GM18502 (cell line): ENCODE measurements around the gene PCED1A.
"Not testable (repeated sequence)": the region's sequence is repeated elsewhere in the genome, so short reads cannot be mapped to it uniquely, and the experiment has no call there.

Source experiments
- ATAC-seq: cut with Tn5 transposase; IDR thresholded peaks from one replicate; pipeline ENCODE4 v1.9.1; 2021; ENCODE audit warnings: mild to moderate bottlenecking; ENCODE audit not compliant: unreplicated experiment, poor library complexity

The PCED1A gene

GRCh38 chr20:2833761-2834160 is 6.7 kb downstream of the PCED1A start:
- ATAC-seq, result no peak

GRCh38 chr20:2831206-2831605 is 9.2 kb downstream of the PCED1A start:
- not testable (repeated sequence) for ATAC-seq

GRCh38 chr20:2829376-2829775 is 11.1 kb downstream of the PCED1A start:
- ATAC-seq, result no peak

- no peak for ATAC-seq
Measured at GRCh38 chr20:2826655-2827054, 13.8 kb downstream of the PCED1A start.

DNA sequence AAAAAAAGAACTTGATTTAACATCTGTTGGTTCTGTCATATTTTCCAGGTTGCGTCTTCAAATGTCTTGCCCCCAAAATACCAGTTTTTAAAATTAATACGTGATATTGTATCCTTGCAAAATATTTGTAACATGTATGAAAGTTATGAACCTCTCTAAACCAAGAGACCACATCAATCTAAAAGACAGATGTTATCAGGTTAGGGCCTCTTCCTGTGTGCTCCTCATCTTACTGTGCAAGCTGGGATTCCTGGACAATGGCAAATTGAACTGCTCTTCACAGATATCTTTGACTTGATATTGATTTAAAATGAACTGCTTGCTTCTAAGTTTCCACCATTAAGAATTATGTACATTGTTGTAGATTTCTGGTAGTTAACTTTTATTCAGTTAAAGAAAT is 14.7 kb downstream of the PCED1A start:
- ATAC-seq, result no peak

DNA sequence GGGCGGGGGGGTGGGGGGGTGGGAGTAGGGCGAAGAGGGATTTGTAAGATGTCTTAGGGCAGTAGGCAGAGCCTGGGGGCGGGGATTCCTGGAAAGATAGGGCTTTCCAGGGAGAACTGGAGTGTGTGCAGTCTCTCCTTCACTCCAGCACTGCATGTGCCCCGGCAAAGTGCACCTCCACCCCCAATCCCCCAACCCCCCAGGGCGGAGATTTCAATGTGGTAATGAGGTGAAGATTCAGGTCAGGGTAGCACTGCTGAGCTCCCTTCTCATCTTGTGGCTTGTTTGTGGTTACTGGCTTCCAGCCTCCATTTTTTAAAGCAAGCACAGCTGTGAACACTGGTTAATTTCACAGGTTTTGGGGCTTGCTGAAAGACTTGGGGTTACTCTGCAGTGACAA is 18.4 kb downstream of the PCED1A start:
- ATAC-seq, result no peak

- no peak for ATAC-seq
Measured at GRCh38 chr20:2820896-2821869, 19.3 kb downstream of the PCED1A start.

DNA sequence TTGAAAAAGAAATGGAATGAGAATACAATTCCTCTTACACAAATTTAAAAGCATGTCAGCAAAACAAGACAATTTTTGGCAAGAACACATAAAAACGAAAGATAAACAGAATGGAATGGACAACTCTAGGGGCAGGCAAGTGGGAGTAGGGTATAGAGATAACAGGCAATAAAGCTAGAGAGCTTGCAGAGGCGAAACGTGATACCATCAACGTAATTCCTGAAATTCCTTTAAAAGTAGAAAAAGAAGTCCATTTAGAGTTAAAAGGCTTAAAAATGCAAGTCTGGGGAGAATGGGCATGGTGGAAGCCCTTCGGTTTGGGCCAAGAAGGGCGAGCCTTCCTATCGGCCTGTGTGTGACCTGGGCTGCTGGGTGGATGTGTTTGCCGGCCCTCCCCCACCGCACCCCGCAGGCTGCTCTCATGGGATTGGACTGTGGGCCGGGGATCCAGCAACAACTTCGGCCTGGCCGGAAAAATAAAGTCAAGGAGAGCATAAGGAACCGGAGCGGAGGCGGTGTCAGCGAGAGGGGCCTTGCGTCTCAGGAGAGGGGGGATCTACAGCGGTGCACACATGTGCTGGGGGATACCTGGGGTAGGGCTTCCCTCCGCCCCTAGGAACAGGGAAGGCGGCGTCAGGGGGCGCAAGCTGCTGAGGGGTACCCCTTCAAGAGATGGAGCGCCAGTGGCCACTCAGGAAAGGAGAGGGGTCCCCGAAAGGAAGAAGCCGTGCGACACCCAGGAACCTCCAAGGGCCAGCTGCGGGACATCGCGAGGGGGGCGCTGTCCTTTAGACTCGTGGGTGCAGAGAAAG is 20.2 kb downstream of the PCED1A start:
- no peak for ATAC-seq

DNA sequence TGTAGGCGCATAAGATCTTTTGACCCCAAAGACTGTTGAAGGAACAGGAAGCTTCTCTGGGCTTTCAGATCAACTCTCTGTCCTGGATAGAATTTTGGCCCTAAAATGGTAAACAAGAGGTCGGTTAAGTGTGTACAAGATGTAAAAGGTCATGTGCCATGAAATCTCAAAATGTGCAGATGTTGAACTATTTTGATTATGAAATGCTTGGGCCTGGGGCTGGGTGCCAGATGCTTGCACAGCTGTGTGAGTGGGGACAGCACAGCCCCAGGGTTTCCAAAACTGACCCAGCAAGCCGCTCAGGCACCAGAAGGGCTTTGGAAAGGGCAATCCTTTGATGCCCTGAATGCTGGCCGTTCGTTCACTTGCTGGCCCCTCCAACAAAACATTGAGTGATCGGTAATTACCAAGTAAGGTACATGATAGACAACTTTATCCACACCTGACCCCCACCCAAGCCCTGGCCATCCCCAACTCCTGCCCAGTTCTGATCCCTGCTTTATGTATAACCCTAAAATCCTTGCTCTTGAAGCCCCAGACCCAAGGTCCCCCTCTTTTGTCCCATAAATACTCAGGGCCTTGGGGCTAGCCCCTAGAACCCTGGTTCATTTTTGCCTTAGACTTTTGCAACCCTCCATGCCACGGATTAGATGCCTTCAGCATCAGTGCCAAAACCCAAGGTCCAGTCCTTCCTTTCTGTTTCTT is 22.4 kb downstream of the PCED1A start:
- no peak for ATAC-seq

DNA sequence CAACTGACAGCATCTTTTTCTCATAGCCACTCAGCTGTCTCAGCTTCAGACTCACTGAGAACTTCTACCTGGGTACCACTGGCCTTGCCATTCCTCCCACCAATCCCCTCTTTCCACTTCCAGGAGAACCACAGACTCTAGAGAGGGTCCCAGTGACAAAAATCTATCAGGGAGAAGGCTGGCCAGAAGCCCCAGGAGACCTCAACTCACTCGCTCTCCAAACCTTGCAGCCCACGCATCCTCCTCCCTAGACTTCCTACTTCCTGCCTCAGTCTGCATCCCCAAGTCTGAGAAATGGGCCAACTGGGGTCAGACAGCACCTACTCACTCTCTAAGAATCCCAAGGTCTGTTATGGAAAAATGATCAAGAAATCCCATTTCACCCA is 23.1 kb downstream of the PCED1A start:
- no peak for ATAC-seq

DNA sequence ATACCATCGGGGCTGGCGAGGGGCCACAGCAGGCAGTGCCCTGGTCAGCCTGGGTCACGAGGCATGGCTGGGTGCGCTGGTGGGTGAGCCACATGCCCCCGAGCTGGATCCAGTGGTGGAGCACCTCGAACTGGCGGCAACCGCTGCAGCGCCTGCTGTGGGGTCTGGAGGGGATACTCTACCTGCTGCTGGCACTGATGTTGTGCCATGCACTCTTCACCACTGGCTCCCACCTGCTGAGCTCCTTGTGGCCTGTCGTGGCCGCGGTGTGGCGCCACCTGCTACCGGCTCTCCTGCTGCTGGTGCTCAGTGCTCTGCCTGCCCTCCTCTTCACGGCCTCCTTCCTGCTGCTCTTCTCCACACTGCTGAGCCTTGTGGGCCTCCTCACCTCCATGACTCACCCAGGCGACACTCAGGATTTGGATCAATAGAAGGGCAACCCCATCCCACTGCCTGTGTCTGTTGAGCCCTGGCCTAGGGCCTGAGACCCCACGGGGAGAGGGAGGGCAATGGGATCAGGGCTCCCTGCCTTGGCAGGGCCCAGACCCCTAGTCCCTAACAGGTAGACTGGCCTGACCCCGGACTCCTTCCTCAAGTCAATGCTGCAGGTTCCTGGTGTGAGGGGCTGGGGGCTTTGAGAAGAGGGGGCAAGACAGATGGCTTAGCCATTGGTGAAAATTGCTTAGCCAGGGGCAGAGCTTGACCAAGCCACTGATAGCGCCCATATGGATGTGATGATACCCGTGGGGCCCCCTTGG is 23.7 kb downstream of the PCED1A start:
- no peak for ATAC-seq

DNA sequence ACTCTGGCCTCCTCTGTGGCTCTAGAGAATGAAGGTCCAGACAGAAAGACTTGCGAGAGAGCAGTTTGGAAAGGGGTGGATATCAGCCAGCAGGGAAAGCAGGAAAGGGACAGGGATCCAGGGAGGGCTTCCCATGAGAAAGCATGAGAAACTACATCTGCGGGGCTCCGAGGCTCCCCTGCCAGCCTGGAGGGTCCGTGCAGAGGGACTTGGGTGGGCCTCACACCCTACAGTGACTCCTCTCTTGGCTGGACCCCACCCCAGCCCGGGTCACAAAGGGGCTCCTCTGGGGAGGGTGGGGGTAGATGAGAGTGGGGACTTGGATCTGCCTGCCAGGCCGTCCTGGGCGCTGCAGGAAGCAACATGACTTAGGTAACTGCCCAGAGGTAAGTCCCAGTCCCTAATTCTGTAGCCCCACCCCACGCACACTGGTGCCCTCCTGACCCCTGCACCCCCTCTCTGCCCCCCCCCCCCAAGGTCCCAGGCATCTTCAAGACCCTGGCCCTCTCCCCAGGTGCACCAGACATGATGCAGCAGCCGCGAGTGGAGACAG is 24.3 kb downstream of the PCED1A start, which contains the start of gene TMEM239:
TSS of gene TMEM239 (plus strand) at position 335 of the 553 bp plus-strand sequence. CDS start at position 526, 191 bp downstream.
- ATAC-seq, result no peak

GRCh38 chr20:2815242-2815900 is 25.1 kb downstream of the PCED1A start:
- no peak for ATAC-seq

DNA sequence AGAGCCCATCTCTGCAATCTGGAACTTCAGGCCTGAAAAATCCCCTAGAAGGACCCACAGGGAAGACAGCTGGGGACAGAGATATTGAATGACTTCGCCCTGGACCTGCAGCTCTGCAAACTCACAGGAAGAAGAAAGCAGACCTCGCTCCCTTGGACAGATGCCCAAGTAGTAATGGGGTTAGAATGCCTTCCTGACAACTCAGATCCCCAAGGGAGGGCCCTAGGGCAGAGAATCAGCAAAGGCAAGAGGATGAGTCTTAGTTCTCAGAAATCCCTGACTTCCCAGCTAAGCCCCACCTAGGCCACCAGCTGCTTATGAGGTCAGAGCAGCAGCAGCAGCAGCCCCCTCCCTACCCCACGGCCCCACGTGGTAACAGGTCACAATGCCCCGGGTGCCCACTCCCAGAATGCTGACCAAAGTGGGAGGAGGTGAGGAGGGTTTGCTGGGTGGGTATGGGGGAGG is 25.8 kb downstream of the PCED1A start, which contains the start of gene C20orf141:
TSS of gene C20orf141 (plus strand) at position 401 of the 465 bp plus-strand sequence. CDS start 198 bp downstream, outside the sequence.
- no peak for ATAC-seq

DNA sequence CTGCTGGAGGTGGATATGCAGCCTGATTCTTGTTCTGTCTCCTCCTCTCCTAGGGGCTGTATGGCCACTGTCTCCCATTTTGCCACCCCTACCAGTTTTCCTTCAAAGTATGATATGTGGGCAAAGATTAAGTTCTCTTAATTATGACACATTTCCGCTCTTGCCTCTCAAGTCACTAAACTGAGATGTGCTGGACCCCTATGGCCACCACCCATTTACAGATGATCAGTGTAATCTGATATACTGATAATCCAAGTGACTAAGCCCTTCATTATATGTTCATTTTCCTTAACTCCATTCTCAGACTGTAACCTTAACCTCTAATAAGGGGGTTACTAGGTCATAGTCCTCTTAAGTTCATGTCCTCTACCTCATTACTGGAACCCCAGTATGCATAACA is 26.4 kb downstream of the PCED1A start:
- ATAC-seq, result no peak

DNA sequence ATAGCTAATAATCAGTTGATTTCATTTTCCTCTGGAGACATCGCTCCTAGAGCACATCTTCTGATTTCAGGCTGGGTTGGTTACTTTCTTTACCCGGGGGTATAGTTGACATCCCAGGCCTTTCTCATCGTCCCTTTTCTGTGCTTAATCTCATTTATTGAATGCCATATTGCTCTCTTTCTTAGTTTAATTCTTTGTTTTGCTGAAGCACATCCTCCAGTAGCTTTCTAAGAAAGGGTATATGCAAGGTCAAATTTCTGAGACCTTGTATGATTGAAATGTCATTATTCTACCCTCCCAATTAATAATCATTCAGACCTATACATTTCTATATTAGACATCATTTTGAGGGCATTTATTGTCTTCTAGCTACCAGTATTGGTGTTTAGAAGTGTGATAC is 28.3 kb downstream of the PCED1A start:
- no peak for ATAC-seq

GRCh38 chr20:2809690-2810089 is 30.8 kb downstream of the PCED1A start:
- no peak for ATAC-seq

DNA sequence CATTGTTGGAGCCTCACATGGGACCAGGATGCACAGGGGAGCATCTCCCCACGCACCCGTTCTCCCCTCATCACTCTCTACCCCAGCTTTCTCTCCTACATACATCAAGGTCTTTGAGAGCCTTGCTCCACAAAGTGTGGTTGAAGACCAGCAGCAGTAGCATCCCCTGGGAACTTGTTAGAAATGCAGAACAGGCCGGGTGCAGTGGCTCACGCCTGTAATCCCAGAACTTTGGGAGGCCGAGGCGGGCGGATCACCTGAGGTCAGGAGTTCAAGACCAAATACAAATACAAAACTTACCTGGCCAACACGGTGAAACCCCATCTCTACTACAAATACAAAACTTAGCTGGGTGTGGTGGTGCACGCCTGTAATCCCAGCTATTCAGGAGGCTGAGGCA is 32.5 kb downstream of the PCED1A start:
- not testable (repeated sequence) for ATAC-seq

- no peak for ATAC-seq
Measured at GRCh38 chr20:2807019-2807418, 33.4 kb downstream of the PCED1A start.
